Measurements from ENCODE around the gene PDZRN3.

- TF ChIP-seq CTCF (conservative IDR thresholded peaks at IDR 0.05) (no peak), EZH2 (IDR thresholded peaks at IDR 0.05; ENCODE audit: low read depth) (no peak)
Measured at GRCh38 chr3:73513260-73513659, 111.5 kb downstream of the PDZRN3 start.

Measured in PC-9 (cell line).